ENCODE measurements around the gene WIPF2.

Gene WIPF2

GRCh38 chr17:40253565-40253964 is 34.5 kb downstream of the WIPF2 start:
- no peak for DNase-seq

GRCh38 chr17:40259505-40259904 is 40.4 kb downstream of the WIPF2 start:
- DNase-seq, result no peak

- no peak for DNase-seq
These were observed 41.4 kb downstream of the WIPF2 start for GRCh38 chr17:40260528-40260927.

GRCh38 chr17:40264458-40265185 is 45.5 kb downstream of the WIPF2 start:
- DNase-seq, result no peak

GRCh38 chr17:40265337-40265736 is 46.2 kb downstream of the WIPF2 start:
- DNase-seq, result no peak

GRCh38 chr17:40266882-40267281 is 47.8 kb downstream of the WIPF2 start:
- DNase-seq, result no peak

- no peak for DNase-seq
These were observed 49.1 kb downstream of the WIPF2 start for GRCh38 chr17:40268141-40268712.

- DNase-seq, result no peak
These were observed 59.3 kb downstream of the WIPF2 start for GRCh38 chr17:40278414-40278813.

- no peak for DNase-seq
These were observed 60.3 kb downstream of the WIPF2 start for GRCh38 chr17:40279402-40279801.

GRCh38 chr17:40281663-40282062 is 62.6 kb downstream of the WIPF2 start:
- DNase-seq, result no peak

- no peak for DNase-seq
These were observed 64.6 kb downstream of the WIPF2 start for GRCh38 chr17:40283662-40284061.

GRCh38 chr17:40284085-40284713 is 65.1 kb downstream of the WIPF2 start:
- DNase-seq, result peak; percentile 48

GRCh38 chr17:40286473-40286872 is 67.4 kb downstream of the WIPF2 start:
- DNase-seq, result no peak

- DNase-seq, result no peak
These were observed 68.0 kb downstream of the WIPF2 start for GRCh38 chr17:40287159-40287493.

GRCh38 chr17:40287494-40288369 is 68.6 kb downstream of the WIPF2 start, which contains the start of gene CDC6:
CDC6 (plus strand) TSS chr17:40287879; CDS start chr17:40289421, 1,542 bp downstream.
- peak; percentile 99 for DNase-seq

GRCh38 chr17:40290629-40291280 is 71.7 kb downstream of the WIPF2 start:
- DNase-seq, result no peak

GRCh38 chr17:40291281-40291664 is 72.2 kb downstream of the WIPF2 start:
- no peak for DNase-seq

- DNase-seq, result no peak
These were observed 74.3 kb downstream of the WIPF2 start for GRCh38 chr17:40293363-40293762.

GRCh38 chr17:40295488-40296436 is 76.7 kb downstream of the WIPF2 start:
- no peak for DNase-seq

GRCh38 chr17:40297511-40297910 is 78.4 kb downstream of the WIPF2 start:
- DNase-seq, result no peak

- DNase-seq, result no peak
These were observed 79.6 kb downstream of the WIPF2 start for GRCh38 chr17:40298726-40299125.
